SK-N-MC (cell line): ENCODE results near the gene TGM1.

Experiments used
- DNase-seq: peaks from one replicate; pipeline ENCODE4 v3.0.0-alpha.2; 2011; ENCODE audit warnings: low read depth, low spot score
- H3K27ac ChIP-seq: fragments of 200-600 bp; sonication (generic); 2 replicates; pipeline ENCODE4 v1.5.1; 2016; ENCODE audit warnings: mixed run types
- H3K36me3 ChIP-seq: fragments of 200-600 bp; sonication (generic); 2 replicates; pipeline ENCODE4 v1.6.1; 2017; ENCODE audit warnings: antibody characterized with exemption, low read length, mixed read lengths; ENCODE audit not compliant: insufficient read depth
- H3K4me3 ChIP-seq: fragments of 200-600 bp; sonication (generic); 2 replicates; pipeline ENCODE4 v1.5.1; 2016
- H3K9ac ChIP-seq: fragments of 200-600 bp; sonication (generic); 2 replicates; pipeline ENCODE4 v1.8.0; 2017; ENCODE audit warnings: mixed run types, mixed read lengths; ENCODE audit not compliant: insufficient read length
- H3K9me3 ChIP-seq: fragments of 200-600 bp; sonication (generic); 2 replicates; pipeline ENCODE4 v1.6.1; 2017; ENCODE audit warnings: low read depth, mild to moderate bottlenecking, antibody characterized with exemption, low read length, moderate library complexity, mixed read lengths
- EZH2 ChIP-seq: fragments of 200-600 bp; sonication (generic); IDR thresholded peaks from one replicate; pipeline ENCODE4 v1.6.1; 2017; ENCODE audit warnings: antibody characterized with exemption
- FOXP2 ChIP-seq: optimal IDR thresholded peaks from 2 replicates; pipeline ENCODE3; 2011; ENCODE audit warnings: mild to moderate bottlenecking, moderate library complexity; ENCODE audit not compliant: insufficient read depth; ENCODE audit errors: extremely low read length, control extremely low read depth
- POLR2AphosphoS5 ChIP-seq: IDR thresholded peaks from 2 replicates; pipeline ENCODE4 v1.6.1; 2012; ENCODE audit warnings: mild to moderate bottlenecking, low read depth, low read length, borderline replicate concordance

TGM1 gene

DNA sequence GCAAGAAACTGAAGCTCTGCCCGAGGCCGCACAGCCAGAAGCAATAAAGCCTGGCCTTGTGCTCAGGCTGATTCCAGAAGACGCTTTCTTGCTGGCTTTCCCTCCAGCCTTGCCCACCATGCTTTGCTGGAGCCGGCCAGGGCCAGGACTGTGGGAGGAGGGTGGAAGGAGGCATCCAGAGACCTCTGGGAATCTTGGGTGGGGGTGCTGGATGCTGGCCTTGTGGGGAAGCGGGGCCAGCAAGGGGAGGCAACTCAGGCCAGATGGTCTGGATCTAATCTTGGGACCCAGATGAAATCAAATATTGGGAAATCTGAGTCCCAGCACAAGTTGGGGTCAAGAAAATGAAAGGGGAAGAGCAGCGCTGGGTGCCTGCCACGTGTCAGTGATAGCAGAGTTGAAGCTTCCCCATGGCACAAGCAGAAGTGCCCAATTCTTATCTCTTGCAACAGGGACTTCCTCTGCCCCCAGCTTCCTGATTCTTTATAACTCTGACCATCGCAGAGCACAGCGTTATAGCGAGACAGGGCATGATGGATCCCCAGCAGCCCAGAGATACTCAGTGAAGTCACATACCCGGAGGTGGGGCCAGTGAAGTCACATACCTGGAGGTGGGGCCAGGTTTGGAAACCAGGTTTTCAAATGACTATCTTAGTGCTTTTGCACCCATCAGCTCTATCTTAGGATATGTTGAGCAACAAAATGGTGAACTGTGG lies 14.8 kb upstream of the TGM1 start:
- TF ChIP-seq FOXP2 (no peak), POLR2AphosphoS5 (no peak), EZH2 (no peak)
- no peak overlapping the region for H3K9ac ChIP-seq
- H3K36me3 ChIP-seq, result no peaks in the 10 kb centered on the region
- no peak for DNase-seq
- H3K27ac ChIP-seq, result no peak overlapping the region
- no peak overlapping the region for H3K4me3 ChIP-seq
- H3K9me3 ChIP-seq, result no peaks in the 10 kb centered on the region

- no peak for TF ChIP-seq FOXP2
- no peak for TF ChIP-seq EZH2
- TF ChIP-seq POLR2AphosphoS5, result no peak
- Histone ChIP-seq H3K27ac (no peak overlapping the region), H3K4me3 (no peak overlapping the region), H3K9ac (no peak overlapping the region), H3K9me3 (no peaks in the 10 kb centered on the region), H3K36me3 (no peaks in the 10 kb centered on the region)
- no peak for DNase-seq
Measured at GRCh38 chr14:24277071-24277470, 14.1 kb upstream of the TGM1 start.

- Histone ChIP-seq H3K36me3 (no peaks in the 10 kb centered on the region), H3K27ac (no peak overlapping the region), H3K4me3 (no peak overlapping the region), H3K9ac (no peak overlapping the region), H3K9me3 (no peaks in the 10 kb centered on the region)
- TF ChIP-seq POLR2AphosphoS5 (no peak), EZH2 (no peak), FOXP2 (no peak)
- DNase-seq, result no peak
Measured at GRCh38 chr14:24274101-24274543, 11.1 kb upstream of the TGM1 start.

DNA sequence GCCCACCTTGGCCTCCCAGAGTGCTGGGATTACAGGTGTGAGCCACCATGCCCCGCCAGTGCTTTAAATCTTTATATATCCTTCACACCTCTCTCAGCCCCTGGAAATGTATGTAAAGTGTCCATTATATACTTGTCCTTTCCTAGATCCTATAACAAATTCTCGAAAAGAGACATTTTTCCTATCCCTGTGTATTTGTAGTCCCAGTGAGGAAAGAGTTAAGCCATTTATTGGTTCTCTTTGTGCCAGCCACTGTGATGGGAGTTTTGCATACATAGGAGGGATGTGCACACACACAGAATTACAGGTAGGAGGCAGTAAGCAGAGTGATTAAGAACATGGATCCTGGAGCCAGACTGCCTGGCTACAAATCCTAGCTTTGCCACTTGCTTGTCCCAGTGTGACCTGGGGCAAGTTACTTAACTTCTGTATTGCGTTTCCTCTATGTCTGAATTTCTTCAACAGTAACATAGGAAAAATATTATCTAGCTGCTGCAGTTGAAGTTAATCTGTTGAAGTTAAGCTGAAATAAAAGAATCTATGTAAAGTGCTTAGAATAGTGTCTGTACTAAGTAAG lies 10.5 kb upstream of the TGM1 start:
- no peak for DNase-seq
- H3K4me3 ChIP-seq, result no peak overlapping the region
- TF ChIP-seq FOXP2 (no peak), POLR2AphosphoS5 (no peak), EZH2 (no peak)
- H3K27ac ChIP-seq, result no peak overlapping the region
- H3K9me3 ChIP-seq, result no peaks in the 10 kb centered on the region
- no peak overlapping the region for H3K9ac ChIP-seq
- no peaks in the 10 kb centered on the region for H3K36me3 ChIP-seq

- no peak for DNase-seq
- H3K9ac ChIP-seq, result peak overlapping the region; percentile 18
- H3K36me3 ChIP-seq, result no peaks in the 10 kb centered on the region
- H3K4me3 ChIP-seq, result no peak overlapping the region; the same call in 1 of the 2 replicates
- no peaks in the 10 kb centered on the region for H3K9me3 ChIP-seq
- no peak overlapping the region for H3K27ac ChIP-seq
- no peak for TF ChIP-seq POLR2AphosphoS5
- no peak for TF ChIP-seq FOXP2
Measured at GRCh38 chr14:24272467-24272866, 9.5 kb upstream of the TGM1 start.

- Histone ChIP-seq H3K4me3 (peak overlapping the region; percentile 91), H3K9ac (peak overlapping the region; percentile 98), H3K27ac (no peak overlapping the region), H3K36me3 (no peaks in the 10 kb centered on the region), H3K9me3 (no peaks in the 10 kb centered on the region)
- TF ChIP-seq POLR2AphosphoS5, result no peak
- TF ChIP-seq FOXP2, result no peak
- TF ChIP-seq EZH2, result no peak
- DNase-seq, result no peak
Measured at GRCh38 chr14:24271834-24272263, 8.9 kb upstream of the TGM1 start.

DNA sequence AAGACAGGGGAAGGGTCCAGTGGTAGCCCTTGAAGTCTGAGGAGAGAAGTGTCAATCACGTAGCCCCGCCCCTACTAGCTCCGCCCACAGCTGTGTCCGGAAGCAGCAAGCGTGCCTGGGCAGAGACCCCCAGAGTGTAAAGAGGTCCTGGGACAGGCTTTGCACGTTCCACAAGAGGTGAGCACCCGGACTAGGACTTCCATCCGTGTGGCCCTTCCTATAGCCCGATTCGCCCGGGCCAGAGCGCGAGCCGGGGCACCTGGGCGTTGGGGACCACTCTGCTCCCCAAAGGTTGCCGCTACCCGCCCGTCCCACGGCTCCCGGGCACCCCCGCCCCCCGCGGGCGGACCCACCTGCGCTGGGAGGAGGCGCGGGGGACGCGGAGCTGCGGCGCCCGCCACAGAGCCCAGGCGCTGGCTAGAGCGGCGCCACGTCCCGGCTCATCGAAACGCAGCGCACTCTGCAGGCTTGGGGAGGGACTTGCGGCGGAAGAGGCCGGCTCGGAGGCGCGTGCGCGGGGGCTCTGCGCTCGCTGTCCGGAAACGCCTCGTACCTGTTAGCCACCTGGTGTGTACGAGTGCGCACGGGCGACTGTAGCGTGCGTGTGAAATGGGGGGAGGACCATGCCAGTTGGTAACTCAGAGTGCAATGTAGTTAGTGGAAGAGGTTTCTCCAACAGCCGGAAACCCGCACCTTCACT lies 8.3 kb upstream of the TGM1 start, which contains the start of gene RABGGTA:
Gene RABGGTA, minus strand, starts transcription at position 464 of the 700 bp plus-strand sequence. CDS start 482 bp downstream, outside the sequence.
- H3K27ac ChIP-seq, result peak within 1 kb of the TSS; percentile 94
- peak within 1 kb of the TSS; percentile 91 for H3K4me3 ChIP-seq
- TF ChIP-seq POLR2AphosphoS5, result peak; percentile 80
- peak; percentile 79 for TF ChIP-seq FOXP2
- TF ChIP-seq EZH2, result no peak
- no peaks in the 10 kb centered on the region for H3K9me3 ChIP-seq
- no peaks in the 10 kb centered on the region for H3K36me3 ChIP-seq
- DNase-seq, result peak; percentile 18
- H3K9ac ChIP-seq, result peak within 1 kb of the TSS; percentile 98

DNA sequence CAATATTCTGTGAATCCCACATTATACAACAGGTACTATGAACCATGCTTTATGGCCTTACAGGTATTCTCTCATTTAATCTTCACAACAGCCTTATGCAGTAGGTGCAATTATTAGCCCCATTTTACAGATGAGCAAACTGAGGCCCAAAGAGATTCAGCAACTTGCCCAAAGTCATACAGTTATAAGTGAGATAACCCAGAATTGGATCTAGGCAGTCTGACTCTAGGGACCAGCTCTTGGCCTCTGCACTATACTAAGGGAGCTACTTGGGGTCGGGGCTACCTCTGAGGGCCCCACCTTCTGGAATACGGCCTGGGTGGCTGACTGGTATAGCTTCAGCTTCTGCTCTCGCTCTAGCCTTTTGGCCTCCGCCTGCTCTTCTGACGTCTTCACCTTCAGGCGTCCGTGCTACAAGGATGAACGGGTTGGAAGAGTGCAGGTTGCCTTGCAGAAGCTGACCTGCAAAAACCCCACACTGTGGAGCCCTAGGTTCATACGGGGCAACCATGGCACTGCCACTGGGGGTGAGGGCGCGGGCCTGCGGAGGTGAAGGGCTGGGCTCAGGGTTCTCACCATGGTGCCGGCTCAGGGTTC lies 7.7 kb upstream of the TGM1 start:
- peak overlapping the region; percentile 94 for H3K27ac ChIP-seq
- H3K9ac ChIP-seq, result peak overlapping the region; percentile 98
- no peaks in the 10 kb centered on the region for H3K9me3 ChIP-seq
- no peaks in the 10 kb centered on the region for H3K36me3 ChIP-seq
- peak overlapping the region; percentile 91 for H3K4me3 ChIP-seq
- no peak for DNase-seq
- no peak for TF ChIP-seq EZH2
- no peak for TF ChIP-seq POLR2AphosphoS5
- no peak for TF ChIP-seq FOXP2
